Panc1 (cell line): ENCODE results near the gene FUT8. TPM values are rescaled to one million over a fixed set of nuclear protein-coding genes. Genes with fewer than 3 reads are reported as not detected.

Experiments used
- ATAC-seq: fragments of 200-7000 bp; cut with Tn5 transposase; 2 replicates; pipeline ENCODE4 v1.9.1; 2020; ENCODE audit warnings: mild to moderate bottlenecking, moderate library complexity
- BruUV-seq: library from RNA; stranded (reverse); fragments of 400-500 nt; replicated peaks from 2 replicates; lab custom pipeline; 2021; lab: Mats Ljungman, UMichigan
- CTCF ChIA-PET: fragments of 300-600 bp; sonication (Branson Sonifier 250); formaldehyde crosslinking; loops from one replicate; lab custom pipeline; 2022; ENCODE audit warnings: antibody characterized with exemption; lab: Charles Lee
- POLR2A ChIA-PET: fragments of 300-600 bp; sonication (Branson Sonifier 250); formaldehyde crosslinking; loops from one replicate; lab custom pipeline; 2022; ENCODE audit warnings: antibody characterized with exemption; lab: Charles Lee
- DNase-seq: peaks from one replicate; pipeline ENCODE4 v3.0.0-alpha.2; 2010; ENCODE audit warnings: low read depth, low spot score
- H3K27ac ChIP-seq: 2 replicates; pipeline ENCODE4 v1.5.1; 2011; ENCODE audit warnings: mild to moderate bottlenecking, low read length, inconsistent platforms
- H3K27me3 ChIP-seq: fragments of 200-500 bp; sonication (Bioruptor generic); 2 replicates; pipeline ENCODE4 v1.6.0; 2014; ENCODE audit warnings: low read length, inconsistent platforms; ENCODE audit not compliant: control insufficient read depth, insufficient read depth
- H3K36me3 ChIP-seq: fragments of 200-500 bp; sonication (Bioruptor generic); 2 replicates; pipeline ENCODE4 v1.5.1; 2014; ENCODE audit warnings: inconsistent platforms, mild to moderate bottlenecking, low read length, moderate library complexity; ENCODE audit not compliant: control insufficient read depth, insufficient read depth
- H3K4me1 ChIP-seq: 2 replicates; pipeline ENCODE4 v1.5.1; 2011; ENCODE audit warnings: inconsistent platforms, mild to moderate bottlenecking, low read length, moderate library complexity; ENCODE audit not compliant: control insufficient read depth, insufficient read depth
- H3K4me3 ChIP-seq, 2 experiments: 2 replicates each; pipeline ENCODE4 v1.5.1; 2011 to 2012; ENCODE audit warnings: low read depth in 2 of 2, low read length in 2 of 2, mild to moderate bottlenecking in 2 of 2, inconsistent platforms in 1 of 2, moderate library complexity in 1 of 2
- H3K9me3 ChIP-seq: fragments of 200-500 bp; sonication (Bioruptor generic); 2 replicates; pipeline ENCODE4 v1.5.1; 2014; ENCODE audit warnings: low read depth, mild to moderate bottlenecking, inconsistent platforms, low read length, moderate library complexity; ENCODE audit not compliant: control insufficient read depth, insufficient read depth
- CTCF ChIP-seq: fragments of 450-650 bp; IDR thresholded peaks from 2 replicates; pipeline ENCODE4 v1.5.1; 2017; ENCODE audit warnings: mild to moderate bottlenecking
- POLR2AphosphoS5 ChIP-seq: IDR thresholded peaks from 2 replicates; pipeline ENCODE4 v1.6.1; 2012; ENCODE audit warnings: mild to moderate bottlenecking, low read depth, low read length, moderate library complexity
- REST ChIP-seq, 2 experiments: IDR thresholded peaks; 2 replicates each; pipeline ENCODE4 v1.6.1; 2011 to 2012; ENCODE audit warnings: low read depth in 2 of 2, control low read depth in 1 of 2, low read length in 1 of 2, mild to moderate bottlenecking in 1 of 2, moderate library complexity in 1 of 2; ENCODE audit not compliant: insufficient read depth in 1 of 2
- SIN3A ChIP-seq: IDR thresholded peaks from 2 replicates; pipeline ENCODE4 v1.6.1; 2012; ENCODE audit warnings: low read depth, mild to moderate bottlenecking, low read length, moderate library complexity, borderline replicate concordance; ENCODE audit not compliant: insufficient read depth
- TCF7L2 ChIP-seq: IDR thresholded peaks from 2 replicates; pipeline ENCODE4 v1.6.1; 2011; ENCODE audit warnings: mild to moderate bottlenecking, low read depth, low read length, inconsistent platforms
- in situ Hi-C: cut with HindIII; loops from 2 replicates; pipeline ENCODE4 v1.10.0; 2016; ENCODE audit warnings: low sequenced_read_pairs, low pct_unique_long_range_greater_than_20kb
- intact Hi-C: fragments of 100-400 bp; cut with micrococcal nuclease; formaldehyde crosslinking; loops from one replicate; pipeline ENCODE4 v1.10.0; 2022; ENCODE audit not compliant: unreplicated experiment
- total RNA-seq: library from RNA; stranded (reverse); gene quantifications from one replicate; pipeline ENCODE4 v1.2.1, GENCODE V29; 2021; ENCODE audit not compliant: unreplicated experiment

FUT8 gene
- total RNA-seq, 1 experiment from 2014 or later, result 31.4 TPM

GRCh38 chr14:65482757-65483438 lies 70.4 kb downstream of the FUT8 start:
- Histone ChIP-seq H3K27me3 (no peaks in the 10 kb centered on the region), H3K36me3 (no peaks in the 10 kb centered on the region; the same call in 1 of the 2 replicates), H3K27ac (no peak overlapping the region; the same call in 1 of the 2 replicates), H3K4me1 (no peaks in the 10 kb centered on the region), H3K9me3 (no peaks in the 10 kb centered on the region), H3K4me3 (no peak overlapping the region)
- no peak for TF ChIP-seq CTCF
- TF ChIP-seq TCF7L2, result no peak
- TF ChIP-seq POLR2AphosphoS5, result no peak
- TF ChIP-seq REST (IDR thresholded peaks at IDR 0.05; ENCODE audit: insufficient read depth in 1 of 2, low read depth in 2 of 2, low read length in 1 of 2), result no peak
- no peak for TF ChIP-seq SIN3A
- DNase-seq, result no peak
- intact Hi-C loops, result no loop called here
- no TSS peak for BruUV-seq
- in situ Hi-C loops, result no loop called here
- POLR2A ChIA-PET, result no interaction called here
- CTCF ChIA-PET, result no interaction called here
- no peak for ATAC-seq

GRCh38 chr14:65483647-65484046 lies 71.1 kb downstream of the FUT8 start:
- intact Hi-C loops, result no loop called here
- in situ Hi-C loops, result no loop called here
- DNase-seq (no peak), ATAC-seq (no peak)
- no TSS peak for BruUV-seq
- no peaks in the 10 kb centered on the region; the same call in 1 of the 2 replicates for H3K36me3 ChIP-seq
- no peaks in the 10 kb centered on the region for H3K9me3 ChIP-seq
- no peak overlapping the region for H3K4me3 ChIP-seq
- no peaks in the 10 kb centered on the region for H3K4me1 ChIP-seq
- no peak for TF ChIP-seq CTCF
- TF ChIP-seq SIN3A, result no peak
- TF ChIP-seq REST (IDR thresholded peaks at IDR 0.05; ENCODE audit: insufficient read depth in 1 of 2, low read depth in 2 of 2, low read length in 1 of 2), result no peak
- no peak for TF ChIP-seq TCF7L2
- TF ChIP-seq POLR2AphosphoS5, result no peak
- POLR2A ChIA-PET, result no interaction called here
- H3K27me3 ChIP-seq, result no peaks in the 10 kb centered on the region
- no peak overlapping the region for H3K27ac ChIP-seq
- CTCF ChIA-PET, result no interaction called here
